Germinal center (tissue), 1 donor: ENCODE results near the gene SPRTN.

Experiments used
- DNase-seq: peaks from one replicate; pipeline ENCODE4 v3.0.0; 2012; ENCODE audit warnings: mixed read lengths, low spot score

SPRTN gene, protein sequence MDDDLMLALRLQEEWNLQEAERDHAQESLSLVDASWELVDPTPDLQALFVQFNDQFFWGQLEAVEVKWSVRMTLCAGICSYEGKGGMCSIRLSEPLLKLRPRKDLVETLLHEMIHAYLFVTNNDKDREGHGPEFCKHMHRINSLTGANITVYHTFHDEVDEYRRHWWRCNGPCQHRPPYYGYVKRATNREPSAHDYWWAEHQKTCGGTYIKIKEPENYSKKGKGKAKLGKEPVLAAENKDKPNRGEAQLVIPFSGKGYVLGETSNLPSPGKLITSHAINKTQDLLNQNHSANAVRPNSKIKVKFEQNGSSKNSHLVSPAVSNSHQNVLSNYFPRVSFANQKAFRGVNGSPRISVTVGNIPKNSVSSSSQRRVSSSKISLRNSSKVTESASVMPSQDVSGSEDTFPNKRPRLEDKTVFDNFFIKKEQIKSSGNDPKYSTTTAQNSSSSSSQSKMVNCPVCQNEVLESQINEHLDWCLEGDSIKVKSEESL

DNA sequence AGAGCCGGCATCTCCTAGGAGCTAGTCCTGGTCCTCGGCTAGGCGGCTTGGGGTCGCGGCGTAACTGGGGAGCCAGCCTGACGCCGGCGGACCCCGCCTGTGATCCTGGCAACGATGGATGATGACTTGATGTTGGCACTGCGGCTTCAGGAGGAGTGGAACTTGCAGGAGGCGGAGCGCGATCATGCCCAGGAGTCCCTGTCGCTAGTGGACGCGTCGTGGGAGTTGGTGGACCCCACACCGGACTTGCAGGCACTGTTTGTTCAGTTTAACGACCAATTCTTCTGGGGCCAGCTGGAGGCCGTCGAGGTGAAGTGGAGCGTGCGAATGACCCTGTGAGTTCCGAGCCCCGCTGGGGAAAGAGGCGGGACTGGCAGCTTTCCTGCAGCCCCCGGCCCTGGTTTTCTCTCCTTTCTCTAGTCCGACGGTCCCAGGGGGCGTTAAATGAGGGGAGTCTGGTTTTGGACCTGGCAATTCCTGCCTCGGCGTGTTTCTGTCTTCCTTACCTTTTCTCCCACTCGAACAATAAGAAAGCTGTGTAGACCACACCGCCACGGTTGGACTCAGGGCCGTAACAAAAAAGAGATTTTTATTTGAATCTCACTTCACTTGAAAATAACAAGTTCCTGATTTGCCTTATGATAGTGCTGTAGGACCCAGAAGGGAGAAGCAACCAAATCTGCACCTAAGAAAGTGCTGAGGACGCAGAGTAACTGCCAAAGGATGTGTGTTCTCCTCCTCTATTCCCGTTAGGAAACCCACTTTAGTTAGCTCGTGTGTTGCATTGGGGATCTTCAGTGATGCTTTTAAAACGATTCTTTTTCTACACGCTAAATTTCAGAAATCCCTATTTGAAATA is at the start of gene SPRTN:
Gene SPRTN, plus strand, starts transcription at position 24 of the 859 bp plus-strand sequence. Its CDS starts 91 bp downstream, at position 115.
- DNase-seq = peak; percentile 30

DNA sequence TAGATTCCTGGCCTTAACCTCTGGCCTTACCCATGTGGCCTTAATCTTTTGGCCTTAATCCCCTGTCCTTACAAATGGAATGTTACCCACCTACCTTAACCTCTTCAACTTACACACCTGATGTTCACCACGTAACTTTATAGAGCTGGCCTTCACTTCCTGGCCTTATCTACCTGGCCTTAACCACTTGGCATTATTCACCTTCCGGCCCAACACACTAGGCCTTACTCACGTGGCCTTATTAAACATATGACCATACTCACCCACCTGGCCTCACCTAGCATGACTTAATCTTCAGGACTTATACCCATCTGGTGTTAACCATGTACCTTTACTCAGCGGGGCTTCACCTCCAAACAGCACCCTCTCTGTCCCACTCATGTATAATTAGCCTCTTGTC is 42.2 kb upstream of the SPRTN start:
- DNase-seq = no peak

DNA sequence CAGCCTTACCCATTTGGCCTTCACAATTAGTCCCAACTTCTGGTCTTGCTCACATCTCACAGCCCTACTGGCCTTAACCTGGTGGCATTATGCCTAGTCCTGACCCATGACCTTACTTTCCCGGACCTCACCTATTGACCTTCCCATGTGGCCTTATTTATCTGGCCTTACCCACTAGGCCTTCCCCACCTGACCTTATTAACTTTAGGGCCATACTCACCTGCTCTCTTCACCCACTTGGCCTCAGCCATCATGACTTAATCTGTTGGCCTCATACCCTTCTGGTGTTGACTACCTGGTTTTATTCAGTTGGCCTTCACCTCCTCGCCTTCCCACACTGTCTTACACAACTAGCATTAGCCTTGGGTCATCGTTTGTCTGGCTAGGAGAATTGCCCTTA is 36.1 kb upstream of the SPRTN start:
- no peak for DNase-seq

DNA sequence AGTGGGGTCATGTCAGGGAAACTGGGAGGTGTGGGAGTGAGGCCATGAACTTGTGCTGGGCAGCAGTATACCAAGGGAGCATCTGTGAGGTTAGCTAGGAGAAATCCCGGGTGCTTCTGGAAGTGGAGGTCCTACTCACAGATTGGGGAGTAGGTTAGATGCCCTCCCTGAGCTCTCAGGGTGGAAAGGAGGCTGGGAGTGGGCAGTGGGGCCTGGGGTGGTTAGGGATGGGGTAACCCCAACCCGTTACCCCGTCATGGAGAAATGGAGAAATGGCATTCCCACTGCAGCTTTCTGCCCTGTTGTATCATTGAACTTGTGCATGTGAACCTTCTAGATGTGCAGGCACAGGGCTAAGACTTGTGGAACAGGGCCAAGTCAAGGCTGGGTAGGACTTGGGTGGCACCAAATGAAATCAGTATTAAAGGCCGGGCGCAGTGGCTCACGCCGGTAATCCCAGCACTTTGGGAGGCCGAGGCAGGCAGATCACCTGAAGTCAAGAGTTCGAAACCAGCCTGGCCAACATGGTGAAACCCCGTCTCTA is 27.6 kb upstream of the SPRTN start:
- no peak for DNase-seq

DNA sequence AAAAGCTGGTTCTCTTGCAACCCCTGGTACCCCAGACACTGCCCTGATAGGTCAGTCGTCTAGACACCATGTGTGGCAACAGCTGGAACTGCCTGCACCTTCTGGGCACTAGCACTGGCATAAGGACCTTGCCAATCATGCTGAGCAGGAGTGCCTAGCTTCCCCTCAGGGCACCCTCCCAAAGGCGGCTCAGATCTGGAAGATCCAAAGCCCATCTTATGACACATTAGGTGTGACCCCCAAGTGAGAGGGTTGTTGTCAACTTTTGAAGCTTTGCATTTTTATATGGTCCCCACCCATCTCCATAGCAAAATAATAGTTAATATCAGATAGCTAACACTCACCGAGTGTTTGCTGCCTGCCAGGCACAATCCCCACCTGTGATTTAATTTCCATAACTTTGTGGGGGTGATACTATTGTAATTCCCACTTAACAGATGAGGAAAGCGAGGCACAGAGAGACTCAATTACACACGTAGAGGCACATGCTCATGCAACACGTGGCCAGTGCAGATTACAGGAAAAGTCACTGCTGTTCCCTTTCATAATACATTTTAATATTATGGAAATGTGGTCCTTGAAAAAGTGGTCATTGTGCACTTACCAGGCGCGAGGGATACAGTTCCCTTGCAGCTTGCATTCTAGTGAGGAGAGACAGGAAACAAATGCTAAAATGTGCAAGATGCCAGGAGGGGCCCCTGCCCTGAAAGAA is 26.2 kb upstream of the SPRTN start:
- DNase-seq = no peak

DNA sequence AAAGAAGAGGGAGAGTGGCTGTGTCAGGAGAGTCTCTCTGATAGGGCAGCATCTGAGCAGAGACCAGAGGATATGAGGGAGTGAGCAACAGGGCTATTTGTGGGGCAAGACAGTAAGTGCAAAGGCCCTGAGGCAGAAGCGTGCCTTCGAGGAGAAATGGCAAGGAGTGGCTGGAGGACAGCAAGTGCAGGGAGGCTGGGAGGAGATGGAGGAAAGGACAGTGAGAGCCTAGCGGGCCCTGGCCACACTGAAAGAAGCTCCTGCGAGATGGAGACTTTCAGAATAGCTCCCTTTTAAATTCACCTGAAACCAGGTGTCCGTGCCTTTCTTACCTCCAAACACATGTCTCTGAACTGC is 25.7 kb upstream of the SPRTN start:
- DNase-seq = no peak

DNA sequence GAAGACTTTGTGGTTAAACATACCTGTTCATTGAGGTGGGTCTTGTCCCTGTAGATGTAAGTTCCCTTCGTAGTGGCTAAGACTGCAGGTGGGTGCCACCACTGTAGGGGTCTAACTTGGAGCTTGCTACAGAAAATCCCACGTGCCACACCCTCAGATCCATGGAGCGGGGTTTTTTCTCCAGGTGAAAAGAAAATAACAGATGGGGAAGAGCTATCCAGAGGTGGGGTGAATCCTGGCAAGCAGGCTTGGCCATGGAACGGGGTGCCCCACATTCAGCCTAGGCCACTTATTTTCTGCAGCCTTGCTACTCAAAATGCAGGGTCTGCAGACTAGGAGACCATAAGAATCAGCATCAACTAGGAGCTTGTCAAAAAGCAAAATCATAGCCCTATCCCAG is 24.4 kb upstream of the SPRTN start:
- DNase-seq = no peak

DNA sequence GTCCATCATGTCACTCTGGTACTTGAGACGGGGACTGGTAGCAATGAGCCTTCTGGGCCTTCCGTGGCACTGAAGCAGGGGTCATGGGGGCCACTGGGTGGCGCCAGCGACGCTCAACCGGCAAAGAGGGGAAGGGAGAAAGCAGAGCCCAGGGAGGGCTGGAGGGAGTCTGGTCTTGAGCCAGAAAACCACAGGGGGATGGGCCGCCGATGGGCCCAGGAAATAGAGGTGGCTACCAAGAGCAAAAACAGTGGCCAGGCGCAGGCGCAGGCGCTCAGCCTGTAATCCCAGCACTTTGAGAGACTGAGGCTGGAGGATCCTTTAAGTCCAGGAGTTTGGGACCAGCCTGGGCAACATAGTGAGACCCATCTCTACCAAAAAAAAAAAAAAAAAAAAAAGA is 22.2 kb upstream of the SPRTN start:
- DNase-seq = peak; percentile 29

DNA sequence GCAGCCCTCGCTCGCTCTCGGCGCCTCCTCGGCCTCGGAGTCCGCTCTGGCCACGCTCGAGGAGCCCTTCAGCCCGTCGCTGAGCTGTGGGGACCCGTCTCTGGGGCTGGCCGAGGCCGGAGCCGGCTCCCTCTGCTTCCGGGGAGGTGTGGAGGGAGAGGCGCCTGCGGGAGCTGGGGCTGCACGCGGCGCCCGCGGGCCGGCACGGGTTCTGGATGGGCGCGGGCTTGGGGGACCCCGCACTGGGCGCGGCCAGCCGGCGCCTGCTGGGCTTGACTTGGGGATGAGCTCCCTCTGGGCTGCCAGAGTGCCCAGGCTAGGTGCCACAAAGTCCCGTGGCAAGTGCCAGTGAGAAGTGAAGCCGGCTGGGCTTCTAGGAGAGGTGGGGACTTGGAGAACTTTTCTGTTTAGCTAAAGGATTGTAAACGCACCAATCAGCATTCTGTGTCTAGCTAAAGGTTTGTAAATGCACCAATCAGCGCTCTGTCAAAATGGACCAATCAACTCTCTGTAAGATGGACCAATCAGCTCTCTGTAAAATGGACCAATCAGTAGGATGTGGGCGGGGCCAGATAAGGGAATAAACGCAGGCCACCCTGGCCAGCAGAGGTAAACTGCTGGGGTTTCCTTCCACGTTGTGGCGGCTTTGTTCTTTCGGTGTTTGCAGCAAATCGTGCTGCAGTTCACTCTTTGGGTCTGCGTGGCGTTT is 20.6 kb upstream of the SPRTN start:
- no peak for DNase-seq

DNA sequence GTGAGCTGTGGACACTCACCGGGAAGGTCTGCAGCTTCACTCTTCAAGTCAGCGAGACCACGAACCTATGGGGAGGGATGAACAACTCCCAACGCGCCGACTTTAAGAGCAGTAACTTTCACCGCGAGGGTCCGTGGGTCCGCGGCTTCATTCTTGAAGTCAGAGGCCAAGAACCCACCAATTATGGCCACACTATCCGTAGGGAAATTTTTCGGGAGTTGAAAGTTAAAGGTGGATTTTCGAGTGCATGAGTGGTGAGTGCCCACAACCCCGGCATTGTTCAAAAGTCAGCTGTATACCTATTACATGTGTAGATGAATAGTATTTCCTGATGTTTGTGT is 20.1 kb upstream of the SPRTN start:
- DNase-seq = no peak

DNA sequence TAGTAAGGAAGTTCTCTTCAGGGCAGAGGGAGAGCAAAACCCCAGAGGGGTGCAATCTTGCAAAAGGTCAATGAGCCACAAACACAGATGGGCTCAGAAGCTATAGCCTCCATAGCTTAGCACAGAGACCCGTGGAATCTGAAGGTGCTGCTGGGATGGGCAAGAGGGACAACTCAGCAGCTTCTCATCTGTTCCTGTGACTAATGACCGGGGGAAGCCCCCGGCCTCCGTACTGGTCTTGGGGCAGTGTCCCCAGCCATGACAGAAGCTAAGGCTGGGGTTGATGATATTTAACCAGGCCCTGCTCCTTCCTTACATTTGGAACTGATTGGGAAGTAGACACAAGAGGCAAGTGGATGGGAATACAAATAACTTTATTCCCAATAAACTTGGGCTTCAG is 19.5 kb upstream of the SPRTN start:
- DNase-seq = no peak

DNA sequence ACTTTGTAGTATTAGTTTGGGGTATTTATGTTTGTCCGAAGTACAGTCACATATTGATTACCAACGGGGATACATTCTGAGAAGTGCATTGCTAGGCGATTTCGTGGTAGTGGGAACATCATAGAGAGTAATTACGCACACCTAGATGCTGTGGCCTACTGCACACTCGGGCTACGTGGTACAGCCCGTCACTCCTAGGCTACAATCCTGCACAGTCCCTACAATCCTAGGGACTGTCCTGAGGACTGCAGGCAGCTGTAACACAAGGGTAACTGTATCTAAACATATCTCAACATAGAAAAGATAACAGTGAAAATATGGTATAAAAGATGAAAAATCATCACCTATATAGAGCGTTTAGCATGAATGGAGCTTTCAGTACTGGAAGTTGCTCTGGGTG is 19.0 kb upstream of the SPRTN start:
- no peak for DNase-seq

DNA sequence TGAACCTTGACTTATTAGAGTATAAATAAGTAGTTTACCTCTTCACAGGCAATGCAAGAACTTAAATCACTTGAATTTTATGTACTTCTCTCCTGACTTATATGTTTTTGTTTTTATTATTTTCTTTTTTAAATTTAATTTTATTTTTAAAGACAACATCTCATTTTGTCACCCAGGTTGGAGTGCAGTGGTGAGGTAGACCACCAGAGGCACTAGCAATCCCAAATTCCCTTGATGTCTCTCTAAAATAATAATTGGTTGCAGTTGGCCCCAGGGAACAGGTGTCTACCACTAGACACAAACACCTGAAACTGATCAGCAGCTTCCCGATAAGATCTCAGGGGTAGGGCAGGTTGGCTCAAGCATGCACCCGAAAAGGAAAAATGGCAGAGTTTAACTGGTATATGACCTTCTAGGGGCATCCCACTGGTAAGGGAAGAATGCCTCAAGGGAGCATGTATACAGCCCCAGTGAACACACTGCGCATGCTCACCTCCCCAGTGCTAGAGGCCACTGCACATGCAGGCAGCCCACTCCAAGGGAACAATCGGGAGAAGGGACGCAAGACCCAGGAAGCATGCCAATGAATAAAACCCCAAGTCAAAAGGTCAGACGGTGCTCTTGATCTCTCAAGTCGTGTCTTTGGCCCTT is 15.1 kb upstream of the SPRTN start:
- no peak for DNase-seq

DNA sequence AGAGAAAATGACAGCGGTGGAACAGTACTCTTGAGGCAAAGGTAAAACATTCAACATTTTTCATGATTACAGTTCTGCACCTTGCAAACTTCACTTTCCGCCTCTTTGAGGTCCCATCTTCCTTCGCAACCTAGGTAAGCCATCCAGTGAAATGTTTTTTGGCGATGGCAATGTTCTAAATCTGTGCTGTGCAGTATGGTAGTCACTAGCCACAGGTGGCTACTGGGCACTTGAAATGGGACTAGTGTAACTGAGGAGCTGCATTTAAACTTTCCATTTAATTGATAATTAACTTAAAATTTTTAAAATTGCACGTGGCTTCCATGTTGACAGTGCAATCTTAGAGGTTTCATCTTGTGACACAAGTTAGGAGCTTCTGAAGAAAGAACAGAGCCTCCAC is 13.4 kb upstream of the SPRTN start:
- no peak for DNase-seq

DNA sequence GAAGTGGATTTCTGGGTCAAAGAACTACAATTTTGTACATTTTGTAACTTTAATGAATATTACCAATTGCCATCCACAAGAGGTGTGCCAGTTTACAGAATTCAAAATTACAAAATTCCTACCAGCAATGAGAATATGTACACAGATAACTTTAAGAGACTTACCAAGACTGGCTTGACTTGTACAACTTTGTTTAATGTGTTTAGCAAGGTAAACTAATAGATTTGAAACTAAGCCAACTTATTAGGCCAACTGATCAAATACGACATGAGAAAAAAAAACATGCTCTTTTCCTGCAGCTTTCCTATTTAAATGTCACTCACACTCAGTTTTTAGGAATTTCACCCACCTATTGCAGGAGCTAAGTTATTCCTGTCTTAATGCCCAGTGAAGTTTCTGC is 11.8 kb upstream of the SPRTN start:
- no peak for DNase-seq

DNA sequence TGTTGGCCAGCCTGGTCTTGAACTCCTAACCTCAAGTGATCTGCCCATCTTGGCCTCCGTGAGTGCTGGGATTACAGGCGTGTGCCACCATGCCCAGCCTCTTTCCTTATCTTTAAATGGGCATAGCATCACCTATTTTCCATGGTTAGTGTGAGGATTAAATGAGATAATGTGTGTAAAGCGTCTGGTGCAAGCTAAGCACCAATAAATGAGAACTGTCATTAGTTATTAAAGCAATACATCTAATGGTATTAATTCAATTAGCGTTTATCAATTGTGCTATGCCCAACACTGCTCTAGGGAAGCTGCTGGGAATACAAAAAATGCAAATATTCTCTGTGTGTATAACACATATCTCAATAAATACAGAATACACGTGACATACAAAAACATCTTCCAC is 10.5 kb upstream of the SPRTN start:
- no peak for DNase-seq

DNA sequence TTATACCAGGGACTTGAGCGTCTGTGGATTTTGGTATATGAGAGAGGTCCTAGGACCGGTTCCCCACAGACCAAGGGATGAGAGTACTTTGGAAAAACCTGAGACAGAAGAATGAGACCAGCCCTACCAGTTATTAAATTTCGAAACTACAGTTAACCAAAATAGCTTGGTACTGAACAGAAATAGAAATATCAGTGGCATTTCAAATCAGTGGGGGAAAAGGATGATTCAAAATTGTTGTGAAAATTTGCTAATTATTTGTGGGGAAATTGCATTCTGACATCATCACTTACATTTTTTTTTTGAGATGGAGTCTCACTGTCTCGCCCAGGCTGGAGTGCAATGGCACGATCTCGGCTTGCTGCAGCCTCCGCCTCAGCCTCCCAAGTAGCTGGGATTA is 8.6 kb upstream of the SPRTN start:
- DNase-seq = no peak

DNA sequence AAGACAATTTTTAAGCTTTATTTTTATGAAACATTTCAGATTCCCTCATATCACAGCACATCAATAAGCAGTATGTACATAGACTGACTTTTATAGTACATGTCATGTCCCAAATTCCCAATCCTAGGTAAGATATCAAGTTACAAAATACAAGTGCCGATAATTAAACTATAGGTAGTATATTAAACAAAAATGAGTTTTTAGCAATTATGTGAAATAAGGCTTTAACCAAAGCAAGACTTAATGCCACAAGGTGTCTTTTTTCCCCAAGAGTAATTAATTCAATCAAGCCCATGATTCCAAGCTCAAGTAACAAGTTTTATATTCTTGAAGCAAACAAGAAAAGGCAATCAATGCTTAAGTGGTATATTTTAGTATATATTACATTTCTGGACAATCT is 5.3 kb upstream of the SPRTN start:
- DNase-seq = no peak

DNA sequence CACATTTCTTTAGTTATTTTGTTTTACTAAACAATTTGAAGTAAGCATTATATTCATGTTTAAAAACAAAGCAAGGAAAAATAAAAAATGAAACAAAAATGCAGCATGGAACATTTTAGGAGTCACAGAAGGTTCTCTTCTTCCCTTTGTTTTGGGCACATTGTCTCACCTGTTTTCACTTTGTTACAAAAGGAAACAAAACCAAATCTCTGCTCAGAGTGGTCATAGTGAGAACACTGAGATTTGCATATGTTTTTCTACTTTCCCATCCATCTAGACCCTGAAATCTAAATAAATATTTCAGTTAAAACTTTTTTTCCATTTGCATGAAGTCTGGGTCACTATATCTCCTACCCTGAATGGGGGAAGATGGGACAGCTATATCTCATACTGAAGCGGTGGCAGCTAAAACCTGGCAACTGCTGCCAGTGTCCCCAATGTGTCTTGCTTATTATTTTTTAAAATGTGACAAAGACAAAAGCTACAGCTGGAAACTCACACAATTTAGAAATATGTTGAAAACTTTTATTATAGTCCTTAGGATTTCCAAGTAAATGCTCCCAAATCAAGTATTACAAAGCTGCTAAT is 3.9 kb upstream of the SPRTN start:
- DNase-seq = no peak

DNA sequence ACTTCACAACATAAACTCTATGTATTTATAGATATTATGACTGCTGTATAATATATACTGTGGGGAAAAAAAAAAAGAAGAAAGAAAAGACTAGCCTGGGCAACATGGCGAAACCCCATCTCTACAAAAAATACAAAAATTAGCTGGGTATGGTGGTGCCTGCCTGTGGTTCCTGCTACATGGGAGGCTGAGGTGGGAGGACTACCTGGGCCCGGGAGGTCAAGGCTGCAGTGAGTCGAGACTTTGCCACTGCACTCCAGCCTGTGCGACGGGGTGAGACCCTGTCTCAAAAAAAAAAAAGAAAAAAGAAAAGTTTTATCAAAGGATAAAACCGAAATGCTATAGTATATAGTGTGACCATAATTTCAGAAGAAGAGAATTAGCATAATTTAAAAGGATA is 3.1 kb upstream of the SPRTN start:
- no peak for DNase-seq
